Measurements from ENCODE around the gene GALNT14. TPM values are rescaled to one million over a fixed set of nuclear protein-coding genes. Genes with fewer than 3 reads are reported as not detected.
"Not testable (repeated sequence)": the region's sequence is repeated elsewhere in the genome, so short reads cannot be mapped to it uniquely, and the experiment has no call there.

Gene GALNT14
- total RNA-seq, 4 donors from 2014 or later = 3.2 to 6.6 (median 4.7) TPM

DNA sequence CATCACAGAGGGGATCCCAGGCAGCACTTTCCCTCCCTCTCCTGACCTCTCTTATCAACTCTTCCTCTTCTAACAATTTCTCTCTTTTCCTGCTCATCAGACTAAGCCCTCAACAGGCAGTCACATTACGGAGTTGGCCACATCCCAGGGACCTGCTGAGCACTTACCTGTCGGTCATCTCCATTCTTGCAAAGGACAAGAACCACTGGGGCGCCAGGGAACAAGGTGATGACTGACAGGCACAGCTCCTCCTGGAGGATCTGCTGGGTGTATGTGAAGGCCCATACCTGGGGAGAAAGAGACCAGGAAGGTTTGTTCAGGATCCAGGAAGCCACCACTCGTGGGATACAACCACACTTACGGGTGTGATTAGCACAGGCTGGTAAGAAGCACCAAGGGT lies 226.2 kb downstream of the GALNT14 start:
- Histone ChIP-seq H3K27ac (no peak overlapping the region), H3K27me3 (no peaks in the 10 kb centered on the region), H3K9me3 (no peaks in the 10 kb centered on the region), H3K36me3 (no peaks in the 10 kb centered on the region), H3K4me1 (no peaks in the 10 kb centered on the region), H3K4me3 (no peak overlapping the region)
- peak in 1 of 2 donors; percentile 21 for DNase-seq (ENCODE audit: low spot score in 2 of 2)
- no peak for TF ChIP-seq POLR2AphosphoS5 (IDR thresholded peaks at IDR 0.05)
- TF ChIP-seq EP300 (IDR thresholded peaks at IDR 0.05) = no peak
- TF ChIP-seq CTCF (IDR thresholded peaks at IDR 0.05) = no peak
- TF ChIP-seq POLR2A (IDR thresholded peaks at IDR 0.05) = no peak
- WGBS = 91% methylated on average over 5 of the region's 5 CpGs

DNA sequence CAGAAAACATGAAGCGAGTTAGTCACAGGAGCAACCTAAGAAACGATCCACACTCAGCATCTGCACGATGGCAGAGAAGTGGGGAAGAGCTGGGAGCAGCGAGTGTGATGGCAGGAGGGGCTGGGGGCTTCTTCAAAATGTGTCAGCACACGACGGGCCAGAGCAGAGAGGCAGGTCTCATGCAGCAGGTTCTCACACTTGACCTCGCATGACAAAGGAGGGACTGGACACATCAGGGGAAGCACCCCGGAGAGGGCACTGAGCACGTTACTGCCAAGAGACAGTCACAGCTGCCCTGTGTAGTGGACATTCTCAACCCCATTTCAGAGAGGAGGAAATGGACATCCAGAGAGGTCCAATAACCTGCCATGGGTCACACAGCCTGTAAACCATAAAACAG lies 226.9 kb downstream of the GALNT14 start:
- no peaks in the 10 kb centered on the region for H3K36me3 ChIP-seq
- WGBS = 86% methylated on average over 9 of the region's 9 CpGs
- TF ChIP-seq EP300 (IDR thresholded peaks at IDR 0.05) = no peak
- no peak for TF ChIP-seq POLR2A (IDR thresholded peaks at IDR 0.05)
- TF ChIP-seq POLR2AphosphoS5 (IDR thresholded peaks at IDR 0.05) = no peak
- TF ChIP-seq CTCF (IDR thresholded peaks at IDR 0.05) = no peak
- no peaks in the 10 kb centered on the region for H3K27me3 ChIP-seq
- no peaks in the 10 kb centered on the region for H3K4me1 ChIP-seq
- no peak overlapping the region for H3K27ac ChIP-seq
- peak in 1 of 2 donors; percentile 65 for DNase-seq (ENCODE audit: low spot score in 2 of 2)
- H3K9me3 ChIP-seq = no peaks in the 10 kb centered on the region
- H3K4me3 ChIP-seq = no peak overlapping the region

DNA sequence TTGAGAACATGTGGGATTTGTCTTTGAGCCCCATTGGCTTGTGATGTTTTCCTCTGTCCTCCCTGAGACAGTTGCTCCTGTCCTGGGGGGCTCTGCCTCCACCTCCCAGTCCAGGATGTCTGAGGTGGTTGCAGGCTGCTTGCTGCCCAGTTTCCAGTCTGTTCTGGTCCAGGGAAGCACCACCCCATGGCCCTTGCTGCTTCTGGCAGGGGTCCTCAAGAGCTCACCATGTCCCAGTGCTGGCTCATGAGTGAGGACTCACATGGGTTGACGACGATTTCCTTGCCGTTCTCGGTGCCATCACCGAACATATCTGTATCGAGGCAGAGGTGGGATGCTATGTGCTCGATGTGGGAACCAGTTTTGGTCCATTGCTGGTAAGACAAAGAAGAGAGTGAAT lies 227.6 kb downstream of the GALNT14 start:
- Histone ChIP-seq H3K4me1 (no peaks in the 10 kb centered on the region), H3K36me3 (no peaks in the 10 kb centered on the region), H3K9me3 (no peaks in the 10 kb centered on the region), H3K4me3 (no peak overlapping the region), H3K27me3 (no peaks in the 10 kb centered on the region), H3K27ac (no peak overlapping the region)
- WGBS = 94% methylated on average over 7 of the region's 7 CpGs
- TF ChIP-seq EP300 (IDR thresholded peaks at IDR 0.05) = no peak
- TF ChIP-seq POLR2A (IDR thresholded peaks at IDR 0.05) = no peak
- no peak for TF ChIP-seq CTCF (IDR thresholded peaks at IDR 0.05)
- TF ChIP-seq POLR2AphosphoS5 (IDR thresholded peaks at IDR 0.05) = no peak
- DNase-seq (ENCODE audit: low spot score in 2 of 2) = peak in 1 of 2 donors; percentile 37

DNA sequence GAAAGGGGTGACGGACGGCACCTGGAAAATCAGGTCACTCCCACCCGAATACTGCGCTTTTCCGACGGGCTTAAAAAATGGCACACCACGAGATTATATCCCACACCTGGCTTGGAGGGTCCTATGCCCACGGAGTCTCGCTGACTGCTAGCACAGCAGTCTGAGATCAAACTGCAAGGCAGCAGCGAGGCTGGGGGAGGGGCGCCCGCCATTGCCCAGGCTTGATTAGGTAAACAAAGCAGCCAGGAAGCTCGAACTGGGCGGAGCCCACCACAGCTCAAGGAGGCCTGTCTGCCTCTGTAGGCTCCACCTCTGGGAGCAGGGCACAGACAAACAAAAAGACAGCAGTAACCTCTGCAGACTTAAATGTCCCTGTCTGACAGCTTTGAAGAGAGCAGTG lies 233.8 kb downstream of the GALNT14 start:
- H3K27ac ChIP-seq, H3K9me3 ChIP-seq, H3K4me3 ChIP-seq, H3K4me1 ChIP-seq, H3K36me3 ChIP-seq, H3K27me3 ChIP-seq: not testable (repeated sequence)
- 92% methylated on average over 9 of the region's 14 CpGs for WGBS
- DNase-seq (ENCODE audit: low spot score in 2 of 2) = peak in 1 of 2 donors; percentile 0

DNA sequence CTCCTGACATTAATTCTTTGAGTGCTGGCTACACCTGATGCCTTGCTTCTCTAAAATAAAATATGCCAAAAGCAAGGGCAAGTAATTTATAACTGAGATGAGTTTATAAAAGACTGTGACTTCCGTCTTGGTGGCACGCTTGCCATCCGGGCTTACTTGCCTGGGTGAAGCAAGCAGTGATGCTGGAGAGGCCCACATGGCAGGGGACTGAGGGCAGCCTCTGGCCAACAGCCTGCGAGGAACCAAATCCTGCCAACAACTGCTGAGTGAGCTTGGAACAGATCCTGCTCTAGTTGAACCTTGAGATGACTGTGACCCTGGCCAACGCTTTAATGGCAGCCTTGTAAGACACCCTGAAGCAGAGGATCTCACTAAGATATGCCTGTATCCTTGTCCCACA lies 234.9 kb downstream of the GALNT14 start:
- Histone ChIP-seq H3K4me3 (no peak overlapping the region), H3K36me3 (no peaks in the 10 kb centered on the region), H3K27me3 (no peaks in the 10 kb centered on the region), H3K9me3 (no peaks in the 10 kb centered on the region), H3K27ac (no peak overlapping the region), H3K4me1 (no peaks in the 10 kb centered on the region)
- 98% methylated on average over 5 of the region's 5 CpGs for WGBS
- no peak for DNase-seq (ENCODE audit: low spot score in 2 of 2)
- no peak for TF ChIP-seq POLR2A (IDR thresholded peaks at IDR 0.05)
- no peak for TF ChIP-seq EP300 (IDR thresholded peaks at IDR 0.05)
- no peak for TF ChIP-seq CTCF (IDR thresholded peaks at IDR 0.05)
- TF ChIP-seq POLR2AphosphoS5 (IDR thresholded peaks at IDR 0.05) = no peak

DNA sequence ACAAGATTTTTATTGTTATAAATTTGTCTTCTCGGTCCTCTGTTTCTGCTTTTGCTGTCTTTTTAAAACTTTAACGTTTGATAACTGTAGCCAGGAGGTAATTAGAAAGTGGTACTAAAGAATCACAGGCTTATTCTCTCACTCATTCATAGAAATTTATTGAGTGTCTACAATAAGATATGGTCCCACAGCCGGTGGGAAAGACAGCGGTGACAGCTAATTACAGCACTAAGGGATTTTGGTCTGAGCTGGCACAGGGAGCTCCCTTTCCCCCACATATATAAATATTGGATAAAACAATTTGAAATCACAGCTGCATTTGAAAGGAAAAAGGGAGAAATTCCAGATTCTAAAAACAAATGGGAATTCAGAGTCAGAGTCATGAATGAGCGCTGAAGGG lies 237.9 kb downstream of the GALNT14 start:
- Histone ChIP-seq H3K4me1 (no peaks in the 10 kb centered on the region), H3K36me3 (no peaks in the 10 kb centered on the region), H3K4me3 (no peak overlapping the region), H3K27ac (no peak overlapping the region), H3K27me3 (peaks cover 10% of the 10 kb centered on the region), H3K9me3 (no peaks in the 10 kb centered on the region)
- WGBS = 67% methylated on average over 5 of the region's 5 CpGs
- no peak for DNase-seq (ENCODE audit: low spot score in 2 of 2)
- TF ChIP-seq POLR2A (IDR thresholded peaks at IDR 0.05) (no peak), POLR2AphosphoS5 (IDR thresholded peaks at IDR 0.05) (no peak), CTCF (IDR thresholded peaks at IDR 0.05) (no peak), EP300 (IDR thresholded peaks at IDR 0.05) (no peak)

Measured in suprapubic skin (tissue), 4 donors.